HT1080 (cell line): ENCODE measurements around the gene CHGA. TPM values are rescaled to one million over a fixed set of nuclear protein-coding genes. Genes with fewer than 3 reads are reported as not detected.

Source experiments
- DNase-seq: peaks from one replicate; pipeline ENCODE4 v3.0.0-alpha.2; 2015; ENCODE audit warnings: low read depth
- total RNA-seq: library from RNA; depleted of rRNA; stranded (reverse); fragments of >200 nt; shearing (Covaris generic); gene quantifications from 2 replicates; pipeline ENCODE4 v1.2.3, GENCODE V29; 2014

The CHGA gene
- total RNA-seq, 1 experiment from 2014 or later = not detected

GRCh38 chr14:92929689-92930608 is 7.0 kb downstream of the CHGA start:
- DNase-seq = no peak

GRCh38 chr14:92930737-92931602 is 8.0 kb downstream of the CHGA start:
- no peak for DNase-seq

- DNase-seq = no peak
These were observed 8.9 kb downstream of the CHGA start for GRCh38 chr14:92931681-92932447.

GRCh38 chr14:92932448-92933395 is 9.8 kb downstream of the CHGA start:
- DNase-seq = no peak

GRCh38 chr14:92933481-92933880 is 10.5 kb downstream of the CHGA start:
- DNase-seq = no peak

- DNase-seq = no peak
These were observed 11.5 kb downstream of the CHGA start for GRCh38 chr14:92934196-92935085.

- DNase-seq = no peak
These were observed 12.5 kb downstream of the CHGA start for GRCh38 chr14:92935446-92935845.

- DNase-seq = no peak
These were observed 13.1 kb downstream of the CHGA start for GRCh38 chr14:92936085-92936484.

- no peak for DNase-seq
These were observed 14.3 kb downstream of the CHGA start for GRCh38 chr14:92937051-92937937.

- no peak for DNase-seq
These were observed 15.4 kb downstream of the CHGA start for GRCh38 chr14:92938235-92938875.

- DNase-seq = no peak
These were observed 16.1 kb downstream of the CHGA start for GRCh38 chr14:92938890-92939671.

- DNase-seq = no peak
These were observed 16.7 kb downstream of the CHGA start for GRCh38 chr14:92939699-92940098.

- DNase-seq = no peak
These were observed 17.6 kb downstream of the CHGA start for GRCh38 chr14:92940543-92940942.

GRCh38 chr14:92941531-92941930 is 18.6 kb downstream of the CHGA start:
- no peak for DNase-seq

- no peak for DNase-seq
These were observed 19.2 kb downstream of the CHGA start for GRCh38 chr14:92942136-92942535.

- no peak for DNase-seq
These were observed 19.6 kb downstream of the CHGA start for GRCh38 chr14:92942576-92942975.
